Measurements from ENCODE around the gene IRAK1.
A peak's percentile ranks its signal among the peaks of the same experiment; 100 is the strongest.

The IRAK1 gene

DNA sequence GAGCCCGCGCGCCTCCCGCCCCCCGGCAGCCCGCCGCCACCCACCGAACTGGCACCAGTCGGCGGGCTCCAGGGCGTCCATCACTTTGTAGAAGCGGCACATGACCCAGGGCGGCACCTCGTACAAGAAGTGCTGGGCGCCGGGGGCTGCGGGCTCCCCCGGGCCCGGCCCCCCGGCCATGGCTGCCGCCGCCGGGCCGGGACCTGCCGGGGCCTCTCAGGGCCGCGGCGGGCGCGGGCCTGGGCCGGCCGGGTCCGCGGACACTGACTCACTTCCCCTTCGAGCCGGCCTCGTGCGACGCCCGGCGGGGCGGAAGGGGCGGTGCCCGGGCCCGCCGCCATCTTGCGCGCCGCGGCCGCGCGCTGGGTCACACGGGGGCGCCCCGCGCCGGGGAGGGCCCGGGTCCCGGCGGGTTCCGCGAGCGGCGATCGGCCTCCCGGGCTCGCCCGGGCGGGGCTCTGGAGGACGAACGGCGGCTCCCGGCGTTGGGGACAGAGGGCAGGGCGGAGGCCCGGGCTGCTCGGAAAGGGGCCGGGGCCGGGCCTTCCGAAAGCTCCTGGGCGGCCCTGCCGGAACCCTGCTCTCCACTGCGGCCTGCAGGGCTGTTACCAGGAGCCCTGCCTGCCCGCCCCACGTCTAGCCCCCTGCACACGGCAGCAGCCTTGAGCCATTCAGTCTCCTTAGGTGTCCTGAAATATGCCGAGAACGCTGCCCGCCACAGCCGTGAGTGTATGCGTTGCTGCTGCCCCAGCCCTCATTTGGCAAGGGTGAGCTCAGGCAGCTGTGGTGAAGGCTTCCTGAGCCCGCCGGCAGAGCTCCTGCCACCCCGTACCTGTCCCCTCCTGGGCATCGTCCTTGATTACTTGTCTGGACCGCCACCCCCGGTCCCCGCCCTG, at the start of gene IRAK1:
Gene IRAK1 (minus strand): TSS at position 270 of the 896 bp plus-strand sequence. CDS start 90 bp downstream, at position 180.
- peak in 1 of 2 donors; percentile 43 for DNase-seq

DNA sequence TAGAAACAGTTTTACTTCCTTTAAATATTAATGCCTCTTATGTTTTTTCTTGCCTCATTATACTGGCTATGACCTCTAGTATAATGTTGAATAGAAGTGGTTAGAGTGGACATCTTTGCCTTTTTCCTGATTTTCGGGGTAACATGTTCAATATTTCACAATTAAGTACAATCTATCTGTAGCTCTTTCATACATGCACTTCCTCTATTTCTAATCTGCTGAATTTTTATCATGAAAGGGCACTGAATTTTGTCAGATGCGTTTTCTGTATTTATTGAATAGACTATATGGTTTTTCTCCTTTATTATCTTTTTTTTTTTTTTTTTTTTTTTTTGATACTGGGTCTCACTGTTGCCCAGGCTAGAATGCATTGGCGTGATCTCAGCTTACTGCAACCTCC, 48.9 kb upstream of the IRAK1 start:
- DNase-seq, result no peak

DNA sequence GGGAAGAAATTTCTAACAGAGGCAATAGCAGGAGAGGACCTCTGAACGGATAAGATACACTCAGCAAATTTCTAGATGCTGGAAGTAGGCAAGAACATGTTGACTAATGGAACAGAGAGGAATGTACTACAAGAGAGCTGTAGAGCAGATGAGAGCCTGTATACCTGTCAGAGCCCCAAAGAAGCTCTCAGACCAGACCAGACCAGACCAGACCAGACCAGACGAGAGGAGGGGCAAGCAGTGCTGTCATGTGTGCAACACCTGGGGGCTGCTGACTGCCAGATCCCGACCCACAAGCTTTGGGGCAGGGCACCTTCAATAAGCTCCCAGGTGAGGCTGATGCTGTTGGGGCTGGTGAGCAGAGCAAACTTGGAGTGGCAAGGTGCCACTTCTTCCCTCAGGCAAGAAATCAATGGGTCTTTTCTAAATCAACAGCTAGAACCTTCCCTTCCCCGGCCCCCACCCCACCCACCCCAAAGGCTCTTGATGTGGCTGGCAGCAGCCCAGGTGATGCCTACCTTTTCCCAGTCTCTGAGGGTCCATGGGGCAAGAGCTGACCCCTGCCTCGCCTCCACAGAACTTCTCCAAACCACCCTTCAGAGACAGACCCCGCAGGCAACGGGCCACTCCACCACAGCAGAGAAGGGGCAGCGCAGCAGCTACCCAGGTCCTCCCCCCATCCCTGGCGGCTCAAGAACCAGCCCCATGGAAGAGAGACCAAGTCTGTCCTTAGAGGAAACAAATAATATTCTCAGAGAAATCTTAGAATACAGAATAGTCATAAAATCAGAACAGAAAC, 45.1 kb upstream of the IRAK1 start:
- DNase-seq, result no peak

DNA sequence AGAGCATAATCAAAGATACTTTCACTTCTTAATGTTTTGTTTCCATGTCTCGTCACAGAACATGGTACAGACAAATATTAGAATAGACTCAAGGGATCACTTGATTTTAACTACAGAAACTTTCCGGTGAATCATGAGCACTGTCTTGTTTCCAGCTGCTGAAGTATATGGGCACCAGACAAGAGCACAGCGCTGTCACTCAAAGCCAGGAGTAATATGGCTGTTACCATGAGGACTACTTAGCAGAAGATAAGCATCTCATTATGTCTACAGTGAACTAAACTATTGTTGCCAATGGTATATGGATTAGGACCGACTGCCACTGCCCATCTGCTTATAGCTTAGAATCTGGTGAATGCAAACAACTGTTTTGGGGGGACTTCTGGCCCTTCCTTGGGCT, 43.5 kb upstream of the IRAK1 start:
- no peak for DNase-seq

DNA sequence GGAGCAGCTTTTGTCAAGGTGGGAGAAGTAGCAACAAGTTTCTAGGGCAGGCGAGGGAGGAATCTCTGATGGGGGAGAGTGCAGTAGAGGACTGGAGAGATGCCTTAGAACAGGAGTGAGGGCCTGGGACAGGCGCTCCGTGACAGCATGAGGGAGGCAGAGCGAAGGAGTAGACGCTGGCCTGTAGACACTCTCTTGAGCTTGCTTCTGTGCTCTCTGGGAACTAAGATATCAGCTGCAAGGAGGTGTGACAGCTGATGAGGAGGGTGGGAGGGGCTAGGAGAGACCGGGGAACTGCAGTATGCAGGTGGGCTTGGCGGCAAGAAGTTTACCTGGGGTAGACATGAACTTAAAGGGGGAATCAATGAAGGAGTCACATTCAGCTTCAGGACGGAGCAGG, 42.1 kb upstream of the IRAK1 start:
- DNase-seq, result no peak

DNA sequence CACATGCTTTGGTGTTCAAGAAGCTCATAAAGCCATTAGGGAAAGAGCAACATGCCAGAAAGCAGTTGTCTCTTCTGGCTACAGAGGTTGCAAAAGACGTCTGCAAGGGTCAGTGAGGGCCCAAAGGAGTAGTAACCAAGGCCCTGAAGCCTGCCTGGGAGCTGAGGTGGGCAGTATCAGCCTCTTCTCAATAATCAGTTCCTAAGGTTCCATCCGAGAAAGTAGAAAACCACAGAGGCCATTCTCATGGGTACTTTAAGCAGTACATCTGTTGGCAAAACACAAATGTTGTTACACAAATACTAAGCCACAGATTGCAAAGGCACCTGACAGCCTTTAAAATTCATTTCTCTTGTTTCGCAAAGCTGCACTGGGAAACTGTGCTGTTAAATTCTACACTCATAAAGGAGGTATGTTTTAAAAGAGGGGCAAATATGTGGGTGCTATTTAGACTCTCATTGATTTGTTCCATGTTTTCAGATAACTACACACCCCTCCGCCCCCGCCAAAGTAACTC, 40.1 kb upstream of the IRAK1 start:
- no peak for DNase-seq

DNA sequence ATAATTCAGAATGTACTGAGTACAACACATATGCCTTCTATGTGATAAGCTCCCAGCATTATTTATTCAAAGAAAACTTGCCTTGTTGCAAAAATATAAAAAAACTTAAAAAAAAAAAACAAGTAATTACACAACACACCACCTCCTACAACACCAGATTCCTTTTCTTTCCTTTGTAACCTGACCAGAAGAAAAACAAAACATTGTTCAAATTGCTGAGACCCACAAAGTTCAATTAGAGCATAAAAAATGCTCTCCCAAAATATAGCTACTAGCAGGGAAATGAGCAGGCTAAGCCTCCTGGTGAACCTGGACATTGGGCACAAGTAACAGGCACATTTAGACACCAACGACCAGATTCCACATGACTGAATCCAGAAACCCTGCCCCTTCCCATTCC, 39.5 kb upstream of the IRAK1 start:
- no peak for DNase-seq

DNA sequence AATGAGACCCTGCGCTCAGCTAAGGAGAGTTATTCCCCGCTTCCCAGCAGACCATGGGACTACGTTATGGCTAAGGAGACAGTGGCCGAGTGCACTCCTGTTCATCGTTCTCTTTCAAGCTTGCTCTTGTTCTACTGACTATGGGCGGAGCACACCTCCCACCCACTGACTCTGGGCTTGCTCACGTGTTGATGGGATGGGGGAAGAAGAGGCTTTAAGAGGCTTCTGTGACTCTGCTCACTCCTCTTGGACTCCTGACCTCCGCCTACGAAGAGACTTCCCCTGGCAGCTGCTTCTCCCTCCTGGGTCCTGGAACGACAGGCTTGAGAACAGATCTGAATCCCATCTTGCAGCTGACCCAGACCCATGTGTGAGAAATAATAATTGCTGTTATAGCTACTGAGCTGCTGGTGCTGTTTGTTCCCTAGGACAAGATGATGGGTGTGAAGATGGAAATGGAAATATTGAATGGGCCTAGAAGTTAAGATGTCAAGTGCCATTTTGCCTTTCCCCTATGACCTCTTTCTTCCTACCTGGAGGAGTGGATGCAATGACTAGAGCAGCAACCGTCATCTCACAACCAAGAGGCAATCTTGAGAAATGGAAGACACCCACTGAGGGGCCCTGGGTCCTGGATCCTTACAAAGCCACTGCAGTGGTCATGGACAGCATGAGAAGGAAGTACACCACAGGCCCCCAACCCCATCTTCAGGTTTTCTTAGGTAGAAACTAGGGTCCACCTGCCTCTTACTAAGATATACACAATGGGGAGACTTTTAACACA, 38.7 kb upstream of the IRAK1 start:
- DNase-seq, result no peak

DNA sequence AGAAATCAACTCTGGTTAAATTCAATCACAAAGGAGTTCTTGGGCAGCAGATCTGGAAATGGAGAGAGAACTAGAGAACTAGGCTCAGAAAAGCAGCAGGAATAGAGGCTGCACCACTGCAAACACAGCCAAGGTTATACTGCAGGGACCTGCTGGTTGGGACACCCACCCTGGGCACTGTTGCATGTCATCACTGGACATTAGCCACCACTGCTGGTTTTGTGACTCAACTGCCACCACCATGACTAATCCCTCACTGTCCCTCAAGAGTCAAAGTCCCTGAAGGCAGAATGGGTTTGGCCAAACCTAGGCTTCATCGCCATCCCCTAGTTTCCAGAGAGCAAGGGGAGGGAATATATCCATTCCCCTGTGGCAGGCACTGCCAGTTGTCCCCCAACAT, 38.1 kb upstream of the IRAK1 start:
- DNase-seq, result no peak

DNA sequence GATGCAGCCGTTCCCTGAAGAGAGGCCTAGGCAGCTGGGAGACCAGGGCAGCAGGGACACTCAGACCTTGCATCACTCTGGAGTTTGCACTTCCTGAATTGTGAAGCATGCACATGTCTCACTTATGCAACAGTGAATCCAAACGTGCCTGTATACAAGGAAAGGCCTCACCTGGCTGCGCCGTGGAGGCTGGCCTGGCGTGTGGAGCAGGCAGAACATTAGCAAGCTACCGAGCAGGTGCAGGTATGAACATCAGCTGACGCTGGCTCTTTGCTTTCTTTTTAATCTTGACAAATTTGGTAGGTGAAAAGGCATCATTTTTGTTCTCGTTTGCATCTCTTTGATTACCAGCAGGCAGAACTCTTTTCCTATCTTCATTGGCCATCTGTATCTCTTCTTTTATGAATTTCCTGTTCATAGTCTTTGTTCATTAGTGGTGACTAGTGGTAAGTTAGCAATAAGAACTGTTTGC, 37.1 kb upstream of the IRAK1 start:
- DNase-seq, result no peak

DNA sequence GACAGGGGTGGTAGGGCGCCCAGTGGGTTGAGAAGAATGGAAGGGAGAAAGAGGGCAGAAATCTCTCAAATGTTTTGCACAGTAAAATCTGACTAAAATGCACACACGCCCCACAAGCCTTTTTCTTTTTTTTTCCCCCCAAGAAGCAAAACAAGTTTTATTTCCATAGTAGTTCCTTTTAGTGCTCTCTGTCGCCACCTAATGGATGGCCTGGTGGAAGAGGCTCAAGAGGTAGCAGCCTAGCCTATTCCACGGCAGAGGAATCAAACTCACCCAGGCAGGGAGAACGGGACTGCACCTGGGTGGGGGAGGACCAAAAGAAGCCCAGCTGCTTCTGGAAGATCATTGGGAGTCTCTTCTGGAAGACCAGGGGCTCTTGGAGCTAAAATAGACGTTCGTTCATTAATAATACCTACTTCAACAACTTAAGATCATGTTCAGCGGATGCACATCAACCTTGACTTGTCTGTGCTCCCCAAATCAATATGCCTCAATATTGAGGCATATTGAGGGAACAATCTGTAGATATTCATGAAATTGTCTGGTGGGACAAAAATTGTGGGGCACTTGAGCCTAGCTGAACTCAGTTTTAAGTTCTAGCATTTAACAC, 31.6 kb upstream of the IRAK1 start:
- peak; percentile 67 to 71 for DNase-seq

DNA sequence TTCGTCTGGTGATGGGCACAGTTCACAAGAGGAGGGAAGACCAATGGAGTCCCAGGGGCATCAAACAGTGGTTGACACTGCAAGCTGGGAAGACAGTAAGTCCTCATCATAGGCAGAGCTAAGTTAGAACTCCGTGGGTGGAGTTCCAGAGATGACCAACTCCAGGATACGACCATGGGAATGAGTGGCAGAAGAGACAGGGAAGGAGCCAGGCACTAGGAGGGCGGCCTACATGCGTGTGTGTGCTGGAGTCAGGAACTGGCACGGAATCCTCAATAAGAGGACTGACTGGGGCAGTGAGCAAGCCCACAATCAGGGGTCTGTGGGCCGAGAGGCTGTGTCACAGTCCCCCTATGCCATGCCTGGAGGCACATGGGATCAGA, 30.4 kb upstream of the IRAK1 start:
- DNase-seq, result no peak

DNA sequence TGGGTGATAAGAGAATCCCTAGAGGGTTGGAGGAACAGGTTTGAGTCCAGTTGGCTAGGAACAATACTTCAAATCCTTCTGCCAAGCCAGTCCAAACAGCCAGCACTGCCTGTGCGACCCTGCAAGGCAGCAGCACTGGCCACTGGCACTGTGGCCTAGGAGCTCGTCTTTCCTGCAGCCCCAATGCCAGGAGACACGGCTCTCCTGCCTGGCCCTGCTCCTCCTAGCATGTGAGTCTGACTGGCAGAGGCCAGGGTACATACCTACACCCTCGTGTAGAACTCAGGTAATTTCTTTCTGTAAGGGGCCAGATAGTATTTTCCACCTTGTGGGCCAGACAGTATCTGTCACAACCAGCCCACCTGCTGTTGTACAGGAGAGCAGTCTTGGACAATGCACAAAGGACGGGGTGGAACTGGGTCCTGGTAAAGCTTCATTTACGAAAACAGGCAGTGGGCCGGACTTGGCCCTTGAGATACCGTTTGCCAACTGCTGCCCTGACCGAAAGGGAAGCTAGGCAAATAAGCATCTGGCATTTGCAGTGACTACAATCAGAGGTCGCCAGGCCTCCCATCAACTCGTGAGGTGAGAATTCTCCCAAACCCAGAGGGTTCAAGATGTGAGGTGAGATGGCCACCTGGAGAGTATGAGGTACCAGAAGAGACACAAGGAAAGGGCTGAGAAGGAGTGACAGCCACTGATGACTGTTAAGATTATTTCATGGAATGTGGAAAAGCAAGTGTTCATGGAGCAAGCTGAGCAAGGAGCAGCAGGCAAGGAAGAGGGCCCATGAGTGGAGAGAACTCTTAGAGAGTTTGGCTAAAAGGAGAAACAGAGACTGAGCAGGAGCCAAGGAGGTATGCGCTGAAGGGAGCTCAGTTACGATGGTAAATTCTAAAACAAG, 29.8 kb upstream of the IRAK1 start:
- DNase-seq, result no peak

DNA sequence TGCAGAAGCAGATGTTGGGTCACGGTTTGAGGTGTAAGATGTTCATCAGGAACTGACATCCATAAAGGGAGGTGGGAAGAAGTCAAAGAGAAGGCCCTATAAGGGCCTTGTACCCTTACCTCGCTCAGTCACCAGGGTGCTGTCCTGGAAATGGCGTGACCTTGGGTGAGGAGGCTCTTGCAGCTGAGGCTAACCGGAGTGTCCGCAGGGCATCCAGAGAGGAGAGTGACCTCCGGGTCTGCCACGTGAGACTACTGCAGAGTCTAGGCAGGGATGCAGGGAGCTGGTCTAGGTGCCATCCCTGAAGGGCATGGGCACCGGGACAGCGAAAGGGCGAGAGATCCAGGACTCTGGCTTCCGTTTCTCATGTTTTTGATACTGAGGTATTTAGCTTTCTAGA, 28.7 kb upstream of the IRAK1 start:
- no peak for DNase-seq

DNA sequence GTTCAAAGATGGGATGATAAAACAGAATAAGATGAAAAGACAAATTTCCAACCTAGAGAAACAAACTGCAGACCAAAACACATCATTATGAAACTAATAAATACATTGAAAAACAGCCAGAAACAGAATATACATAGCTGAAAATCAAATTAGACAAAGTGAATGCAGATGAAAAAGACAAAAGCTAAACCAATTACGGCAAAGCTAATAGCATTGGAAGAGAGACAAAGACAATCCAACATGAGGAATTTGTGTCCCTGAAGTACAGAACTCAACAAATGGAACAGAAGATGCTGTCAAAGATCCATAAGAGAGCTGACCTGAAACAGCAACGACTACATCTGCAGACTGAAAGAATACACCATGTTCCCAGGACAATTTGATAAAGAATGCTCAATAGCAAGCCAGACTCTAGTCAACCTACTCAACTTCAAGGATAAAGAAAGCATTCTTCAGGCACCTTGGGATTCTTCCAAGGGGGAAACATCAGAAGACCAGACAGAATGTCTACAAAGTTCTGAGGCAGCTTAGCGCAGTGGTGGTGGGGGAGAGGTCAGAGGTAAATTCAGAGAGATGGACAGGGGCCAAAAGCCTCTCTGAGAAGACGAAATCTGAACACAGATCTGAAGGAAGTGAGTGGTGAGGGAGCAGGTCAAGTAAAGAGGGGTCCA, 27.4 kb upstream of the IRAK1 start:
- no peak for DNase-seq

DNA sequence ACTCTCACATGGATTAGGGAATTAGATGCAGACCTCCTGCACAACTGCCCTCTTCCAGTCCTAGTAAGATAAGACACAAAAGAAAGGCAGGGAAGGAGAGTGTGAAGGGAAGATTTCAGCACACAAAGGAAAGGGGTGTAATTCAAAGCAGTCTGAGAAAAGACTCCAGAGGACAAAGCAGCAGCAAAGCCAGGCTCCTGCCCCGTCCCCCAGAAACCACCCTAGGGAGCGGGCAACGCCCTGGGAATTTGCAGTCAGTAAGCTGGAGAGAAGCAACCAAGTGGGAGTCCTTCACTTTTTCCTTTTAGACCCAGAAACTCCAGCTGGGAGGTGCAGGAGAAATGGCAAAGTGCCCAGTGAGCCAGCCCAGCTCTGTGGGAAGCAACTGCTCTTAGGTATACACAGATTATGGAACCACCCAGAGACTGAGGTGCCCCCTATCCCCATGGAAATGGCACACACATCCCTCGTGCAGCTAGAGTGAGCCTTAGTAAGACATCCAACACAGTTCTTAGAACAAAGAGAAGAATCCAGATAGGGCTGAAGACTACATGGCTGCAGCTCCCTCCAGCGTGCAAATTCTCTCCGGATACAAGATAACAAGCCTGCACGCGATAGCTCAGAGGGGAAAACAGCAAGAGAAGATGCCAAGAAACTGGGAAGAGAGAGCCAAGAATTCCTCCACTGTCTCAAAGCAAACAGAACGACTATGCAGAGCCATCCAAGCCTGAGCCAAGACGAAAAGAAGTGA, 26.5 kb upstream of the IRAK1 start:
- DNase-seq, result no peak

DNA sequence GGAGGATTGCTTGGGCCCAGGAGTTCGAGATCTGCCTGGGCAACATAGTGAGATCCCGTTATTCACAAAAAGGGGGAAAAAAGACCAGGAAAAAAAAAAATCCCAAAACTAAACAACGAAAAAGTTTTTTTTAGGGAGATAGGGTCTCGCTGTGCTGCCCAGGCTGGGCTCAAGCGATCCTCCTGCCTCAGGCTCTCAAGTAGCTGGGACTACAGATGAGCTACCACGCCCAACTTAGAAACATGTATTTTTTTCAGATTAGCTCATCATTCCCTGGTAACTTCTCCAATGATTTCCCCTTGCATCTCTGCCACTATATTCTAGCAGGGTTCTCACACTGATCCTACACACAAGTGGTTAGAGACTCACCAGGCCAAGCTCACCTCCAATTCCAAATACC, 24.4 kb upstream of the IRAK1 start:
- DNase-seq, result no peak

DNA sequence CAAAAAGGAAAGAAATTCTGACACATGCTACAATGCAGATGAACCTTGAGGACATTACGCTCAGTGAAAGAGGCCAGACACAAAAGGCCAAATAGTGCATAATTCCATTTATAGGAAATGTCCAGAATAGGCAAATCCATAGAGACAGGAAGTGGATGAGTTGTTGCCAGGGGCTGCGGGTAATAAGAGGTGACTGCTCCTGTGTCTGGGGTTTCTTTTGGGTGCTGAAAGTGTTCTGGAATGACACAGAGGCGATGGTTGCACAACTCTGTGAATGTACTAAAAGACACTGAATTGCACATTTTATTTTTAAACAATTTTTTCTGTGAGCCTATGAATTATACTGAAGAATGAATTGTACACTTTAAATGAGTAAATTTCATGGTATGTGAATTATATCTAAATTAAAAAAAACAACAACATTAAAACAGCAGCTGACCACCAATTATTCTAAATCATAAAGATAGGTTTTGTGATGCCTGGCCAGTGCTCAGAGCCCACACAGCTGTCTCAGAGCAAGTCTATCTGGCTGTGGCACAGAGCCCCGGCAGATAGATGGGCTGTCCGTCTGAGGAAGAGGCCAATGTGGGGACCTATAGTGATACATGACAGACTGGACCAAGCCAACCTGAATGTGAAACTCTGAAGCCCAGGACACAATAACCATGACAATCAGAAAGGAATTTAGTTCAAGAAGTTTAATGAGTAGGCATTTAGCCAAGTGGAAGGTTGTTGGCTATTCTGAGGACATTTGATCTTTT, 23.5 kb upstream of the IRAK1 start:
- DNase-seq, result no peak

DNA sequence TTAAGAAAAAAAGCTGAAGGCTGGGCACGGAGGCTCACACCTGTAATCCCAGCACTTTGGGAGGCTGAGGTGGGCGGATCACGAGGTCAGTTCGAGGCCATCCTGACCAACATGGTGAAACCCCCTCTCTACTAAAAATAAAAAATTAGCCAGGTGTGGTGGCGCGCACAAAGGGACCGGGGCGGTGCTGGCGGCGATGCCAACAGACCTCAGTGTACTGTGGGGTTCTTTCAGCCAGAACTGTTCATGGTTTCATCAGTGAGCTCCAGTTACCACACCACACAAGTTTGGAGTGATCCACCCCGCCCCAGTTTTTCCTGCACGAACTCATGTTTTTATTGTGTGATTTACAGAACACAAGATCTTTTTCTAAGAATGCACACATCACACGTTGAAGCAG, 21.2 kb upstream of the IRAK1 start:
- DNase-seq, result no peak
